ENCODE measurements around the gene ZNF620. TPM values are rescaled to one million over a fixed set of nuclear protein-coding genes. Genes with fewer than 3 reads are reported as not detected.
"Not testable (repeated sequence)": the region's sequence is repeated elsewhere in the genome, so short reads cannot be mapped to it uniquely, and the experiment has no call there.

The ZNF620 gene
- polyA plus RNA-seq (2012; ENCODE audit: insufficient read depth, insufficient read length) = not detected

DNA sequence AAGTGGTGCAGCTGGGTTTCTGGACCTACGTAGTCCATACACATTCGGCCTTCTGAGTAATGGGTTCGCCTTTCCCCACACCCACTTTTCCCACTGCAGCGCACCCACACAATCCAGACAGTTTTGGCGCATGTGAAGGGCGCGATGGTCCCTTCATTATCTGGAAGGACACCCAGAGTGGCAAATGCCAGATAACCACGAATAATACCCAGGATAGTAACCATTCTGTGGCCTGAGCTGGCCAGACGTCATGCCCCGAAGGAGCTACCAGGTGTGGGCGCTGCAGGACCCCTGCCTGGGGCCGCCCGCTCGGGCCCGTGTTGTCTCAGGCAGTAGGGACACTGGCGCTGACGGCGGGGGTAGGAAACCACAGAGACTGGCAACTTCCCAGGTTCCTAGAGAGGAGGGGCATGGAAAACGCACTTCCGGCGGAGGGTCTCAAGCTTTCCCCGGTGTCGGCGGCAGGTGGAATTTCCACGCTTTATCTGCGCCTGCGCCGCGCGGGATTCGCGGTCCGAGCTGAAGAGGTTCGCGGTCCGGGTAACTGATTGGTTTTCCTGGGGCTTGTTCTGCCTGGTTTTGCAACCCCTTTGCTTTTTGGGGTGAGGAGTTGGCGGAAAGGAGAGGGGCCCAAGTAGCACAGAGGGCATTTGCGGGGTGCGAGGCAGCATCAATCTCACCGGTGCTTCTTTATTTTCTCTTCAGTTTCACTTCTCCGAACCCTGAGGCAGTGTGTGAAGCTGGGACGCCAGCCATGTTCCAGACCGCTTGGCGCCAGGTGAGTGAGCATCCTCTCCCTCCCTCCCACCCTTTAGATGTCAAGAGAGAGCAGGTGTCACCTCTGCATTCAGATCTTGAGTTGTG lies at the start of gene ZNF620:
Gene ZNF620, plus strand, starts transcription at position 441 of the 864 bp plus-strand sequence. Its CDS starts 314 bp downstream, at position 755.
- no peak within 1 kb of the TSS for H3K4me3 ChIP-seq (ENCODE audit: low read length)
- DNase-seq (ENCODE audit: low read depth, low spot score) = no peak

DNA sequence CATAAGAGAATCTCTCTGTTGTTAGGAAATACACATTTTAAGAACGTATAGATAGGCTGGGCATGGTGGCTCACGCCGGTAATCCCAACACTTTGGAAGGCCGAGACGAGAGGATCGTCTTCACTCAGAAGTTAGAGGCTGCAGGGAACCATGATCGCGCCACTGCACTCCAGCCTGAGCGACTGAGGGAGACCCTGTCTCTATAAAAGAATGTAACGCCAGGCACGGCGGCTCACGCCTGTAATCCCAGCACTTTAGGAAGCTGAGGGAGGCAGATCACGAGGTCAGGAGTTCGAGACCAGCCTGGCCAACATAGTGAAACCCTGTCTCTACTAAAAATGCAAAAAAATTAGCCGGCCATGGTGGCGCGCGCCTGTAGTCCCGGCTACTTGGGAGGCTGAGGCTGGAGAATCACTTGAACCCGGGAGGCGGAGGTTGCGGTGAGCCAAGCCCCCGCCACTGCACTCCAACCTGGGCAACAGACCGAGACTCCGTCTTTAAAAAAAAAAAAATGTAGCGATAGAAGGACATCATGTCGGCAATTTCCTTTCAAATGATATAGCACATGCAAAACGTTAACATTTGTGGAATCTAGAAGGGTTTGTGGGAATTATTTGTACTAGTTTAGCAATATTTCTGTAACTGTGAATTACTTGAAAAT lies 49.4 kb upstream of the ZNF620 start:
- peak overlapping the region; percentile 94 for H3K4me3 ChIP-seq (ENCODE audit: low read length)
- no peak for DNase-seq (ENCODE audit: low read depth, low spot score)

DNA sequence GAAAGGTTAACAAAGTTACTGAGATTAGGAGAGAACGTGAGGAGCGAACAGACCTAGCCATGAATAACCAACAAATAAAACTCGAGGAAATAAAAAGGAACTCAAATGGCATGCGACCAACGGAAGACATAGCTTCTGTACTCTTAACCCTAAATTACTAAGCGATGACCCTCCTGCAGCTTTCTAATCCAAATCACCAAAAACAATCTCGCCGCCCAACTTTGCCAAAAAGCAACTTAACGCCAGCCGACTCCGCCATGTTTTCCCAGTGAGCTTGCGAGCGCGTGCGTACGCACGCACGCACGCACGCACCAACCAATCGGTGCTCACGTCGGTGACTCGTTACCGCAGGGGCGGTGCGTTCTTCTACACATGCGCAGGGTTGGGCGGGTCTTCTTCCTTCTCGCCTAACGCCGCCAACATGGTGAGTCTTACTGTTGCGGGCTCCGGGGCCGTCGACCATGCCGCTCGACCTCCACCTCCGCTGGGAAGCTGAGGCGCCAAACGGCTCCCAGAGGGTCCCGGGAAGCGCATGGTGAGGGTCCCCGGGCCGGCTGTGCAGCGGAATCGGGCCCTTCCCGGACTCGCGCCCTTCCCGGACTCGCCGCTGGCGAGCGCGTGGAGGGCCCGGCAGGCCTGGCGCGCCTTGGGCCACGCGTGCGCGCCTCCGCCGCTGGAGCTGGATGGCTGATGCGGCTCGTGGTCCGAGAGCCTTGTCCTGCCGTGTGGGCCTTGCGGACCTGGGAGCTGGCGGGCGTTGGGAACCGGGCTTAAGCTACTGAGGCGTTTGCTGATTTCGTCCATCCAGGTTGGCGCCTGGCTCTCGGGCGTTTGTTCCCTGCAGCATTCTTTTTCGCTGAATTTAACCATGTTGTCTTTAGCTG lies 48.7 kb upstream of the ZNF620 start, which contains the start of gene RPL14:
Gene RPL14, plus strand, starts transcription at position 400 of the 884 bp plus-strand sequence. Its CDS starts 133 bp downstream, at position 533.
- peak; percentile 95 for DNase-seq (ENCODE audit: low read depth, low spot score)
- peak within 1 kb of the TSS; percentile 94 for H3K4me3 ChIP-seq (ENCODE audit: low read length)

DNA sequence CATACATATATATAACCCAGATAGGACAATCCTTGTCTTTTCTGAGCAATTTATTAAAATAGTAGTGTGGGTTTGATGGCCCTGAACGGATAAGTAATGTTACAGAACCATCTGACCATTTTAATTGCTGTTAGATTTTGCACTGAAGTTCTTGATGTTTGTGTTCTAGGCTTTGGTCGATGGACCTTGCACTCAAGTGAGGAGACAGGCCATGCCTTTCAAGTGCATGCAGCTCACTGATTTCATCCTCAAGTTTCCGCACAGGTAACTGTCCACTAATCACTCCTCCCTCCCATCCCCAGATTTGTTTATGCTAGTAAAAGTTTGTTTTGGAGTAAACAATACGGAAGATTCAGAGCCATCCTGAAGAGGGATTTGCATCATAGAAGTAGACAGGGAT lies 47.4 kb upstream of the ZNF620 start:
- peak overlapping the region; percentile 94 for H3K4me3 ChIP-seq (ENCODE audit: low read length)
- no peak for DNase-seq (ENCODE audit: low read depth, low spot score)

DNA sequence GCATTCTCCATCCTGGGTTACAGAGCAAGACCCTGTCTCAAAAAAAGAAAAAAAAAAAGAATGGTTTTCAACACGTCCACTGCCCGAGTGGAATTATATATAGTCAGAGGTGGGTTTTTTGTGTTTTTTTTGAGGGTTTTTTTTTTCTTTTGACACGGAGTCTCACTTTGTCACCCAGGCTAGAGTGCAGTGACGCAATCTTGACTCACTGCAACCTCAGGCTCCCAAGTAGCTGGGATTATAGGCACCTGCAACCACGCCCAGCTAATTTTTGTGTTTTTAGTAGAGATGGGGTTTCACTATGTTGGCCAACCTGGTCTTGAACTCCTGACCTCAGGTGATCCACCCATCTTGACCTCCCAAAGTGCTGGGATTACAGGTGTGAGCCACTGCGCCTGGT lies 45.4 kb upstream of the ZNF620 start:
- not testable (repeated sequence) for H3K4me3 ChIP-seq (ENCODE audit: low read length); DNase-seq (ENCODE audit: low read depth, low spot score)

DNA sequence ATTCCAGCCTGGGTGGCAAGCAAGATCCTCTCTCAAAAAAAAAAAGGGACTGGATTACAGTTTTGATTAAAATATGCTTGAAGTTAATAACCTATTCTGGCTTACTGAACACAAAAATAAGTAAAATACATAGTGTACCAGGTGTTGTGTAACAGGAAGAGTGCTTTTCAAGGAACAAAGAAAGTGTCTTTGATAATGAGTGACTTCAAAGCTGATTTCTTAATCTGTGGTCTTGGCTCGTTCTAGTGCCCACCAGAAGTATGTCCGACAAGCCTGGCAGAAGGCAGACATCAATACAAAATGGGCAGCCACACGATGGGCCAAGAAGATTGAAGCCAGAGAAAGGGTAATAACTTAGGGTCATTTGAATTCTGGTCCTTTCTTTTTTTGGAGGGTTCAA lies 44.7 kb upstream of the ZNF620 start:
- no peak overlapping the region for H3K4me3 ChIP-seq (ENCODE audit: low read length)
- no peak for DNase-seq (ENCODE audit: low read depth, low spot score)

DNA sequence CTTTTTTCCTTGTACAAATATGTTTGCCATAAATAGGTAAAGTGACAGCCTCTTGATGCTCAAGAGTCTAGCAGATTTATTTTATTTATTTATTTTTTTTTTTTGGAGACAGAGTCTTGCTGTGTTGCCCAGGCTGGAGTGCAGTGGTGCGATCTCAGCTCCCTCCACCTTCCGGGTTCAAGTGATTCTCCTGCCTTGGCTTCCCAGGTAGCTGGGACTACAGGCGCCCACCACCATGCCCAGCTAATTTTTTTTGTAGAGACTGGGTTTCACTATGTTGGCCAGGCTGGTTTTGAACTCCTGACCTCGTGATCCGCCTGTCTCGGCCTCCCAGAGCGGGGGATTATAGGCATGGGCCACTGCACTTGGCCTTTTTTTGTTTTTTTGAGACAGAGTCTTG lies 43.0 kb upstream of the ZNF620 start:
- H3K4me3 ChIP-seq (ENCODE audit: low read length); DNase-seq (ENCODE audit: low read depth, low spot score): not testable (repeated sequence)

DNA sequence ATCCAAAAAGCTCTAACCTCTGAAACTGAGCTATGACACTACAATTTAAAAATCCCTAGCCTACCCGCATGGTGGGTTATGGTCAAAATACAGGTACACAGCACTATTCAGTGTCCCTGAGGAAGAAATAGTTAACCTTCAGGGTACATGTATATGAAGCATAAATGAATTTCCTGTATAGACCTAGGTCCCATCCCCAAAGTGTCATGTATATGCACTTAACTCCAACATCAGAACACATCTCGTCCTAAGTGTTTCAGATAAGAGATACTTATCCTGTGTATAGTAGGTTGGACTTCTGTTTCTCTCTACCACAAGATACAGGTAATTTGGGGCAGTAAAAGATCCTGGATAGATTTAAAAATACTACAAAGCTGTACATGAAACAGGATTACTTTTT lies 42.3 kb upstream of the ZNF620 start:
- no peak overlapping the region for H3K4me3 ChIP-seq (ENCODE audit: low read length)
- DNase-seq (ENCODE audit: low read depth, low spot score) = no peak

DNA sequence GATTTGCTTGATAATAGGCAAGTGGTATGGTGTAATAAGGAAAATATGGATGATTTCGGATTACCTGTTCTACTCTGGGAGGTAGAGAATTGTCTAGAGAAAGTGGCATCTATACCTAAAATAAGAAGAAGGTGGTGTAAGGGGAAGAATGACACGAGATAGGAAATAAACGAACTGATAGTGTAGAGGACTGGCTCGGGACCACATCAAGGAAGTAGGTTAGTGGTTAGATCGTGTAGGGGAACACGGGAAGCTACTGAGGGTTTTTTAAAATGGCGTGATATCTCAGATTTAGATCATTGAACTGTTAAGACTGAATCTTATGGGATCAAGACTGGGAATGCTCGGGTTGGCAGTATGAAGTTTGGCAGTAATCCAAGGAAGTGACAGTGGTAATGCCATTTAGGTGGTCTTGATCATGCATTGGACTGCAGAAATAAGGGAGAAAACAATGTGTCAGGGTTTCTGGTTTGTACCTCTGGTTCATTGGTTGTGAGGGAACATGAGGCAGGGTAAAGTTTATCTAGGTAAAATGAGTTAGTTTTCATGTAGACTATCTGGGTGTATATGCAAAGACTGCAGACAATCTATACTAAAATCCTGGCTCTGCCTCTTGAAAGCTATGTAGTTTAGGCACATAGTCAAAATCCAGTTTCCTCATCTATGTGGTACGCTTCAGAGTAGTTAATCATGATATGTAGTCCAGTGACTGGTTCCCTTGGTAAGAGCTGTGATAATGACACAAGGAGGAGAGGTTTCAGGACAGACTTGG lies 41.3 kb upstream of the ZNF620 start:
- peak; percentile 85 for DNase-seq (ENCODE audit: low read depth, low spot score)
- no peak overlapping the region for H3K4me3 ChIP-seq (ENCODE audit: low read length)

DNA sequence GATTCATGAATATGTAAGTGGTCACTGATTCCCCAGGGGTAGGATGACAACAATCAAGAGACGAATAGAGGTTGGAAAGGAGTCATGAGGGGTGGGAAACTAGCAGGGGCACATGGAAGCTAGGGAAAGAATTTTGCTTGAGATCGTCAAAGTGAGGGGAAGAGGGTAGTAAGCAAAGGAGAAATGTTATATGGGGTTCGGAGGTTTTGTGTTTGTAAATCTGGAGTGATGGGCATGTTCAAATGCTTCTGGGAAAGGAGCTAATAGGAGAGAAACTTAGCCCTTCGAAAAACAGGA lies 40.8 kb upstream of the ZNF620 start:
- no peak for DNase-seq (ENCODE audit: low read depth, low spot score)
- no peak overlapping the region for H3K4me3 ChIP-seq (ENCODE audit: low read length)

DNA sequence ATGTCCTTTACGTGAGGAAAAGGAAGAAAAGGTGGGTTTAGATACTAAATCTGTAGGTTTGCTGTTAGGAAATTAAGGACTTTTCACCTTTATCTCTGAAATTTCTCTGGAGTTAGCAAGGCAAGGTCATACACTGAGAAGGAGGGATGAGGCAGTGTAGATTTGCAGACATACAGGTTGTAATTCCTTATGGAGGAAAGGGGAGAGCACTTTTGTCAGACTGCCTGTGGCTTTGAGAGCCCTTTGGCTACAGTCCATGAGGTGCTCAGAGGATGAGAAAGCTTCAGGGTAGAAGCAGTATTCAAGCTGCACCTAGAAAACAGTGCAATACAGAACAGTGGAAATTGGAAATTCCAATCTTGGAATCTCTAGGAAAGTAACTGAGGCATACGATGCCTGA lies 40.4 kb upstream of the ZNF620 start:
- H3K4me3 ChIP-seq (ENCODE audit: low read length) = no peak overlapping the region
- no peak for DNase-seq (ENCODE audit: low read depth, low spot score)

DNA sequence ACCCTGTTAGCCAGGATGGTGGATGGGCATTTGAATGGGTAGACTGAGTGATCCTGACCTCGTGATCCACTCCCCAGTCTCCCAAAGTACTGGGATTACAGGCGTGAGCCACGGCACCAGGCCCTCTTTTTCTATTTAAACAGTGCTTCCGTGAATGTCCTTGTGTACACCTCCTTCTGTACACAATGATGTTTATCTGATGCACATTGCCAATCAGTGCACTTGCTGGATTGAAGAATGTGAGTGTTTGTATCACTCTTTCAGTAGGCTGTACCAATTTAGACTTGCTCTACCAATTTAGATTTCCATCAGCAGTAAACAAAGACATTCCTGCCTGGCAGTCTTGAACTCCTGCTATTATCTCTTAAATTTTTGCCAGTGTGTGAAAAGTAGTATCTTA lies 37.8 kb upstream of the ZNF620 start:
- no peak for DNase-seq (ENCODE audit: low read depth, low spot score)
- no peak overlapping the region for H3K4me3 ChIP-seq (ENCODE audit: low read length)

DNA sequence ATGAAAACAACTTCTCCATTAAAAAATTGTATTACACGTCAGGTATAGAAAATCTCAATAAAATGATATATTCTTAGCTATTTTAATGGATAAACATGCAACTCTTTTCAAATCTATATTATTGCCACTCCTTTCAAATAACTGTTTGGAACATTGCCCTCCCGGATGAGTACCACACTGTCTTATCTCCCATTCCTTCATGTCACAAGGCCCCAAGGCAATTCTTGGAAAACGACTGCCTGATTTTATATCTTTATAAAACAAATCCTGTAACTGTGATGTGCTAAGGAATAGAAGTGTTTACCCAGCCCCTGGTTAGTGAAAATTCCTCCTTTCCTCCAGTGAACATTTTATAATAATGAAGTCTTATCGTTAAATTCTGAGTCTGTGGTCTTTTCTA lies 35.1 kb upstream of the ZNF620 start:
- no peak overlapping the region for H3K4me3 ChIP-seq (ENCODE audit: low read length)
- DNase-seq (ENCODE audit: low read depth, low spot score) = no peak

DNA sequence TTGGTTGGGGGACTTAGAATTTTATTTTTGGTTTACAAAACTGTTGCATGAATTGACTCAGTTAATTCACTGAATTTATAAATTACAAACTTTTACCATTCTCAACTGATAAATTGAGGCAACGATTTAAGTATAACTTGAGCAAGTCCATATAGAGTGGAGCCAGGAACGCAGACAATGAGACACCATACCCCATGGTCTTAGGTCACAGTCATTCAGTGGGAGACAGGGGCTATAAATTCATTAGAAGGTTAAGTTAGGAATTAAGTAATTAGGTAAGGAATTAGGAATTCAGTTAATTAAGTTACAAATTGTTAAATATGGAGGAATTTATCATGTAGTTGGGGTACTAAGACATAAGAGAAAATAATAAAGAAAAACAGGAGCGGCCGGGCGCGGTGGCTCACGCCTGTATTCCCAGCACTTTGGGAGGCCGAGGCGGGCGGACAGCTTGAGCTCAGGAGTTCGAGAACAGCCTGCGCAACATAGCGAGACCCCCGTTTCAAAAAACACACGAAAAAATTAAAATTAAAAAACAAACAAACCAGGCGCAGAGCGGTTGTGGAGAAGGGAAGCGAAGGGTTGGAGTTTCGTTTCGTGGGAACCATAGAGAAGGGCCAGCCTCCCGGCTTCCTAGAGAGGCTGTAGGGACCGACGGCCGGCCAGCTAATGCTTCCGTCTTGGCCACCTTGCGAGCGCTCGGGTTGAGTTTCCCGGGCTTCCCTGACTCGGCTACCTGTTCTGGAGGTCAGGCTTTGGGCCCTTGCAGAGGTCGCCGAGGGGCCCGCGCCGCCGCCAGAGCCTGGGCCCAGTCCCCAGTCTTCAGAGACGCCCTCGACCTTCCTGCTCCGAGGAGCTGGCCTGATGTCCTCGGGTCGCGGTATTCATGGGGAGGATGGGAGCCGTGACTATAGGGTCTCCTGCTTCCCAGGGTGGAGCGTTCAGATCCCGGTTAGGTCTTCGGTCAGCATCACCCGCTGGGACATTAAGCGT lies 29.1 kb upstream of the ZNF620 start, which contains the start of gene ZNF619:
Gene ZNF619, plus strand, starts transcription at position 645 of the 993 bp plus-strand sequence. CDS start 858 bp downstream, outside the sequence.
- DNase-seq (ENCODE audit: low read depth, low spot score) = no peak
- H3K4me3 ChIP-seq (ENCODE audit: low read length) = no peak within 1 kb of the TSS

DNA sequence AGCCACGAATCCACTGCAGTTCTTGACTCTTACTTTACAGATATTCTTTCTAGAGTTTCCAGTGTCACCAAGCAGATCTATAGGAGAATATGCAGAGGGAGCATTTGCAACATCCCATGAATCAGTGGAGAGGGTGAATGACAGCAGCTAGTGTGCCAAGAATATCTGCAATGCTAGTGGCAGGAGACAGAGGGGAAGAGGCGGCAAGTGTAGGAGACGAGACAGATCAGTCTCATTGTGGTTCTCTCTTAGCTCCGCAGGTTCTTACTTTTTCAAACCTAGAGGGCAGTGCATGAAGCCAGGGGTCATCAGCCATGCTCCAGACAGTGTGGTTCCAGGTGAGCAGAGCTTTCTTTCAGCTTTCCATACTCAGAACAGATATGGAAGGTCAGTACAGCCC lies 28.2 kb upstream of the ZNF620 start:
- no peak for DNase-seq (ENCODE audit: low read depth, low spot score)

DNA sequence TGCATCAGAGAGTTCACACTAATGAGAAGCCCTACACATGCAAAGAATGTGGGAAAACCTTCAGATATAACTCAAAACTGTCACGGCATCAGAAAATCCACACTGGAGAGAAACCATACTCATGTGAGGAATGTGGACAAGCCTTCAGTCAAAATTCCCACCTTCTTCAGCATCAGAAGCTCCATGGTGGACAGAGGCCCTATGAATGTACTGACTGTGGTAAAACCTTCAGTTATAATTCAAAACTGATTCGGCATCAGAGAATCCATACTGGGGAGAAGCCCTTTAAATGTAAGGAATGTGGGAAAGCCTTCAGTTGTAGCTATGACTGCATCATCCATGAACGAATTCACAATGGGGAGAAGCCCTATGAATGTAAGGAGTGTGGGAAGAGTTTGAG lies 18.7 kb upstream of the ZNF620 start:
- no peak for DNase-seq (ENCODE audit: low read depth, low spot score)
- H3K4me3 ChIP-seq (ENCODE audit: low read length) = no peak overlapping the region

More for the DNA sequence above, 28.2 kb upstream of the ZNF620 start:
- no peak overlapping the region for H3K4me3 ChIP-seq (ENCODE audit: low read length)

DNA sequence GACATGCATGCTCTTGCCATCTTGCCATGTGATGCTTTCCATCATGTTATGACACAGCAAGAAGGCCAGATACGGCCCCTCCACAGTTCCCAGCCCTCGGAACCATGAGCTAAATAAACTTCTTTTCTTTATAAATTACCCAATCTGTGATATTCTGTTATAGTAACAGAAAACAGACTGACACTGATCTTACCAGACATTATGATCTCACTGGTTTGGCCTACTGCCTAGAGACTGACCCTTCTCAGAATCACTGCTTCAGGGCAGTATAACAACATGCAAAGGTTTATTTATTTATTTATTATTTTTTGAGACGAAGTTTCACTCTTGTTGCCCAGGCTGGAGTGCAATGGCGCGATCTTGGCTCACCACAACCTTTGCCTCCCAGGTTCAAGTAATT lies 14.9 kb upstream of the ZNF620 start:
- no peak overlapping the region for H3K4me3 ChIP-seq (ENCODE audit: low read length)
- no peak for DNase-seq (ENCODE audit: low read depth, low spot score)

DNA sequence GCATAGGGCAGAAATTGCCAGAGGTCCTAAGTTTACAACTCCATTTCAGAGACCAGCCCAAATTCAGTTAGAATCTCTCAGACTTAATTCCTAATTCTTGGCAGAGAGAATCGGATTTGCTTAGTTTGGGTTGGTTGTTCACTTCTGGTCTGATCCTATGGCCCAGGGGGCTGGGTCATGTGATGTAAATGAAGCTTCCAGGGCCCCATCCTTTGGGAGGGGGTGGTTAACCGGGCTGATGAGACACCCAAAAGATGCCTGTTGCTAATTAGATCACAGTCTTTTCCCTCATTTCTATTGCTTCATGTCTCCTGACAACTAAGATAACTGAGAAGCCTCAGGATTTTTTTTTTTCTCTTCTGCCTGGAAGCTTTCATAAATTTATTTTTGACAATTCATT lies 11.1 kb upstream of the ZNF620 start:
- DNase-seq (ENCODE audit: low read depth, low spot score) = no peak
- H3K4me3 ChIP-seq (ENCODE audit: low read length) = no peak overlapping the region
